Stimulated activated CD4-positive, alpha-beta T cell treated with anti-CD3 and anti-CD28 coated beads, TNF-alpha, amount 100 ng/mL, for 1 hour (primary cell): ENCODE data around the gene SFXN1.

Source experiments
- DNase-seq, 3 donors: peaks; one replicate each; pipeline ENCODE4 v3.0.0-alpha.2; 2020; ENCODE audit warnings: low read depth in 3 of 3, low spot score in 1 of 3

The SFXN1 gene

DNA sequence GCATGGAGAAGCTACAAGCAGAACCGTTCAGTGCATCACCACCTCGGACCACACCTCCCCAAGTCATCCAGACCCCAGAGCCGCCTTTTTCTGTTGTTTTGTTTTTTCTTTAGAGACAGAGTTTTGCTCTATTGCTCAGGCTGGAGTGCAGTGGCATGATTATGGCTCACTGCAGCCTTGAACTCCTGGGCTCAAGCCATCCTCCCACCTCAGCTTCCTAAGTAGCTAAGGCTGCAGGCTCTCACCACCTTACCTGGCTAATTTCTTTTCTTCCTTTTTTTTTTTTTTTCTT is 13.5 kb upstream of the SFXN1 start:
- no peak for DNase-seq

DNA sequence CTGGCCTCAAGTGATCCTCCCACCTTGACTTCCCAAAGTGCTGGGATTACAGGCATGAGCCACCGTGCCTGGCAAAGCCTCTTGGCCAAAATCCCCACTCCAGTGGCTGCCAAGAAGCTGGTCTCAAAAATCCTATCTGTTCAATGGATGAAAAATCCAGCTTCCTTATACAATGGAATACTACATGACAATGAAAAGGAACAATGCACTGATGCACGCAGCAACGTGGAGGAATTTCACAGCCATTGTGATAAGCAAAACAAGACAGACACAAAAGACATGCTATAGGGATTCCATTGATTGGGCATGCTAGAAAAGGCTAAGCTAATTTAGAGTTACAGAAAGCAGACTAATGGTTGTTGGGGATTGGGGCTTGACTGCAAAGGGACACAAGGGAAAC is 13.1 kb upstream of the SFXN1 start:
- no peak for DNase-seq

DNA sequence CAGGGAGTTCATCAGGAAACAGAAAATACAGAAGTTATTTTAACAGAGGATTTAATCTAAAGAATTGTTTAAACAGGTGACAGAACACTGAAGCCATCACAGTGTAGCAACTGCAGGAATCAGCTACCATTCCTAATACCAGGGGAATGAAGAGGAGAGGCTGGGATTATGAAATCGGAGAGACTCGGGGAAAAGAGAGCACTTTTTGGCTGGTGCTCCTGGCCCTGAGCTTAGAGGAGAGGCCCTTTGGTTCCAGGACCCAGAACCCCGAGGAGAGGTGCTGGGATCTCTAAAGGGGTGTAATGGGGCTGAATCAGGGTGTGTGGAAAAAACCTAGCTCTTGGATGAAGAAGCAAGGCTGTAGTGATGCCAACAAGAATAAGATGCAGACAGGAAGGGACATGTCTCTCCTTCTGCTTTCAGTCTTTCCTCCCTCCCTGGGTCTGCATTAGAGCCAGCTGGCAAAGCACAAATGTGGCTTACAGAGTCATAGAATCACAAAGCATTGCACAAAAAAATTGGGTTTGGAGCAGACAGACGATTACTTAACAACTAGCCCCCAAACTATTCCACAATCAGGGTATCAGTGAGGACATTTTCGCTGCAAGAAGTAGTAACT is 11.6 kb upstream of the SFXN1 start:
- DNase-seq = no peak

DNA sequence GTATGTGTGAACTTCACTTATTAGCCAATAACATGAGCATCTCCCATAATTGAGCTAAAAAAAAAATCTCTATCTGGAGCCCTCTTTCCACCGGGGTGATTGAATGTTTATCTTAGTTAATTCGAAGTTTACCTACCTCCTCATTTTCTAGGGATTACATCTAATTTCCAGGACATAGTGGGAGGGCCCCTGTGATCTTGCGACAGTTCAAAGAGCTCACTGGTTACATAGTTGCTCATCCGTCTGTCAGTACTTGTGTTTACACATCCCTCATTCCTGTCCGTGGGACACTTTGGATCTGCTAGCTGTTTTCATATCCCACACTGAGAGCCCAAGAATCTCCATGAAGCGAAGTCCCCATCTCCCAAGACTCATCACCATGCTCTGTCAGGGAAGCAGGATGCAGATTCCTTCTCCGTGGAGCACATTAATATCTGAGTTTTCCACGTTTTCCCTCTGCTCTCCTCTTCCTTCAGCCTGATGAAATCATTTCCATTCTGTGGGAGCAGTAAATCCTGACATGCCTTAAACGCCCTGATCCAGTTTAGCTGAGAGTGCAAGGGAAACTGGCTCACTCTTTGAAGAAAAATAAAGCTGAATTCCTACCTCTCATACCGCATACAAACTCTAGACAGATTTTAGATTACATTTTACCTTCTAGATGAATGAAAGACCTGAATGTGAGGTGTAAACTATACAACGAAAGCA is 10.2 kb upstream of the SFXN1 start:
- DNase-seq = no peak

DNA sequence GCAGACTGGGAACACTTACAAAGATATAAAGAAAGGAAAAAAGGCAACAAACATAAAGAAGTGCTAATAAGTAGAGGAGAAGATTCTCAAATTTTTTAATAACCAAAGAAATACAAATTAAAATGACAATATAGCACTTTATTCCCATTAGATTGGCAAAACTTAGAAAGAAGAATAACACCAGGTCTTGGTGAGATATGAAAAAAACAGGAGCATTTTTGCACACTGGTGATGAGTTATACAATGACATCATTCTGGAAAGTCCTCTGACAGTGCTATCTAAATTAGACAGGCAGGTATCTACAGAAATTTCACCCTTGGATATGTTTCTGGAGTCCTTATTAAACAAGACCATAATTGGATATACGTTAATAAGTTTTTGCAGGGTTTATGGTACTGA is 9.5 kb upstream of the SFXN1 start:
- no peak for DNase-seq

DNA sequence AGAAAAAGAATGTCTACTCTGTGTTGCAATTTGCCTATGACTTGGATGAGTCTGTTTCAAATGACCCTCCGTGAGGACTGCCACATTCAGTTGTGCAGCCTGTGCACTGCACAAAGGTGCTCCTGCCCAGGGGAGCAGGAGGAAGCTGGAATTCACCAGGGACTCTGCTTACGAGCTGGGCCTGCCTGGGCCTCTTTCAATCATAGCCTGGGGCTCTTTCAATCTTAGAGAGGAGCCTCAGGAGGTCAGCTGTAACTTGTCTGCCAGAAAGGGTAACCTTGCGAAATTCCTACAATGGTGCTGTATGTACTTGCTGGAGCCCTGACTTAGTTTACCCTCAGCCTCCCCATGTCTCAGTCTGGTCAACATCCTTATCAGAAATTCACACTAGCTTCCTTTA is 8.4 kb upstream of the SFXN1 start:
- no peak for DNase-seq

DNA sequence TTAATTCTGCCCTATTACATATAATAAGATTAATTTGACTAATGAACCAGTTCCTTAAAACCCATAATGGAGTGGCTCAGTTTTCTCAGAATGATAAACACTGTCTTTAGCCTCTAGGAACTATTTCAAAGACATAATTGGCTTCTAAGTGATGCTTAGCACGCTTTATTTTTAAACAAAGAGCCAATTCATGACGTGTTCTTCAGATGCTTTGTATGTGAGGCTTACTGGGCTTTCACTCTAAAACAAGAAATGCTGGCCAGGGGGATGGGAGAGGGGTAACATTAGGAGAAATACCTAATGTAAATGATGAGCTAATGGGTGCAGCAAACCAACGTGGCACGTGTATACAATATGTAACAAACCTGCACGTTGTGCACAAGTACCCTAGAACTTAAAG is 7.6 kb upstream of the SFXN1 start:
- no peak for DNase-seq

DNA sequence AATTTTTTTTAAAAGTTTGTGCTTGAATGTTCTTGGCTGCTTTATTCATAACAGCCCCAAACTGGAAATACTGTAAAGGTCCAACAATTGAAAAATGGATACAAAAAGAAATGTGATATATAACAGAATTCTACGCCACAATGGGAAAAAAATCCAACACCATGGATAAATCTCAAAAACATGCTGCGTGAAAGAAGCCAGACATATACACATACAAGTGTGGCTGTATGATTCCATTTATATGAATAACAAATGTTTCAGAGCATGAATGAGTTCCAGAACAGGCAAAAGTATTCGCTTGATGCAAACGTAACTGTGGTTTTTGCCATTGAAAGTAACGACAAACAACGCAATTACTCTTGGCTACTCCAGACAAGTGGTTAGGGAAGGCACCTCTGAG is 7.2 kb upstream of the SFXN1 start:
- no peak for DNase-seq

DNA sequence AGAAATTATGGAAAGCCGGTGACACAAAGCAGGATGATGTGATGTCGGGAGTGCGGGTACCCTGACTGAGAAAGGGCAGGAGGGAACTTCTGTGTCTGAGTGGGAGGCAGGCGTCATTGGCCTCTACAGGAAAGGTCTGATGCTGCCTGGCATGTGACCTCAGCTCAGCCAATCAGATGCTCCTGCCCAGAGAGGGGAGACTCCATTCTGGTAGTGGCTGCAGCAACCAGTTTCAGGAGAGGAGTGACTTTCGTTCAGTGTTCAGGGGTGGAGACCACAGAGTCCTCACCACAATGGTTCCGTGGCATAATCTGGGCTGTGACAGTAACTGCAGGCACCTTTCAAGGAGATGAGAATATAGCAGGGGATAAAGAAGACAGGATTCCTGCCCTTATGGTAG is 6.7 kb upstream of the SFXN1 start:
- DNase-seq = no peak

DNA sequence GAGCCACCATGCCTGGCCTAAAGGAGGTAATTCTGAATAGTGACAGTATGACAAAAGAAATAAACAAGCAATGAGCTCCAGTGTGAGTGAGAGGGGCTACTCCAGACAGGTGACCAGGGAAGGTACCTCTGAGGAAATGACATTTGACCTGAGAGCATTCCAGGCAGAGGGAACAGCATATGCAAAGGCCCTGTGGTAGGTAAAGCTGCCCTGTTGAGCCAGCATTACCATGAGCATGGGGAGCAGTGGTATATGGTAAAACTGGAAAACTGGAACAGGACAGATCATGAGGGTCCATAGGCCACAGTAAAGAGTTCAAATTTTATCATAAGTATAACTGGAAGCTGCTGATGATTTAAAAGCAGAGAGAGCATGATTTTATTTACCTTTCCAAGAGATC is 6.0 kb upstream of the SFXN1 start:
- no peak for DNase-seq

DNA sequence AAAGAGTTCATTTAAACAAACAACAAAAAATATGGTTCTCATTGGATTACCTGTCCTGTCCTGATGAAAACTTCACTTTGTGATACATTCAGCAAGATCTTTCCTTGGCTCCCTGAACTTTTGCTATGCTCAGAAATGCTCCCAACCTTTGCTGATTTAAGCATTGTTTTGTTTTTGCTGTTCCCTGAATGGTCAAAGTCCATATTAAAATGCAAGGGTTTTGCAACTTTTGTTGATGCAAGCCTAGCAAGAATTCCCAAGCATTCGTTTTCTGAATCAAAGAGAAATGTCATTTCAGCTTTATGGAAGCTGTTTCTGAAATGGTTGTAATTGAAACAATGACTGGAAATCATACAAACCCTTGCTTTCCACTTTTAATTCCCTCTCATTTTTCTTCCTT is 3.1 kb upstream of the SFXN1 start:
- DNase-seq = no peak

DNA sequence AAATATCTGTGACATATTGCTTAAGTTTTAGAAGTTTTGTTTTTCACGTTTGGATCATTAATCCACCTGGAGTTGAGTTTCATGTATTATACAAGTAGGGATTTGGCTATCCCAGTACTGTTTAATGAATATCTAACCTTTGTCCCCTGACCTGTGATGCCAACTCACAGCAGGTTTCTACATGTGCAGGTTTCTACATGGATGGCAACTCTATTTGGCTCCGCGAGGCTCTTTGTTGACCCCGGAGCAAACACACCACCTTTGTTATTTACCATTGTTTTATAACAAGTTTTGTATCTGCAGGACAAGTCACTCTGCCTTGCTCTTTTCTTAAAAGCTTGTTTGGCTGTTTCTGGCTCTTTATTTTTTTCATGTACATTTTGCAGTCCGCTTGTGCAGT is 920 bp upstream of the SFXN1 start:
- DNase-seq = no peak

DNA sequence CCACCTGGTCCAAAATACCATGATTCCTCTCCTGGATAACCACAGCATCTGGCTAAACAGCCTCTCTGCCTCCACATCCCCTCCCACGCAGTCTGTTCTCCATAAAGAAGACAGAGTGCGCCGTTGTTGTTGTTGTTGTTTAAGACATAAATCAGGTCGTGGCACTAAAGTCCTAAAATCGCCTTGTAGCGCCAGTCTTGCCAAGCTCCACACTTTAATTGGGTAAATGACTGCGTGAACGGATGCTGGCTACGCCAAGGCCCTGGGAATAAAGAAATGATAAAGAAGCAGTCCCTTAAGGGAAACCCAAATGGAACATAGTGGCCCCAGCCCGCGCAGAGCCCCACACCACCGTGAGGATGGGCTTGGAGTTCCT is 364 bp upstream of the SFXN1 start:
- no peak for DNase-seq

DNA sequence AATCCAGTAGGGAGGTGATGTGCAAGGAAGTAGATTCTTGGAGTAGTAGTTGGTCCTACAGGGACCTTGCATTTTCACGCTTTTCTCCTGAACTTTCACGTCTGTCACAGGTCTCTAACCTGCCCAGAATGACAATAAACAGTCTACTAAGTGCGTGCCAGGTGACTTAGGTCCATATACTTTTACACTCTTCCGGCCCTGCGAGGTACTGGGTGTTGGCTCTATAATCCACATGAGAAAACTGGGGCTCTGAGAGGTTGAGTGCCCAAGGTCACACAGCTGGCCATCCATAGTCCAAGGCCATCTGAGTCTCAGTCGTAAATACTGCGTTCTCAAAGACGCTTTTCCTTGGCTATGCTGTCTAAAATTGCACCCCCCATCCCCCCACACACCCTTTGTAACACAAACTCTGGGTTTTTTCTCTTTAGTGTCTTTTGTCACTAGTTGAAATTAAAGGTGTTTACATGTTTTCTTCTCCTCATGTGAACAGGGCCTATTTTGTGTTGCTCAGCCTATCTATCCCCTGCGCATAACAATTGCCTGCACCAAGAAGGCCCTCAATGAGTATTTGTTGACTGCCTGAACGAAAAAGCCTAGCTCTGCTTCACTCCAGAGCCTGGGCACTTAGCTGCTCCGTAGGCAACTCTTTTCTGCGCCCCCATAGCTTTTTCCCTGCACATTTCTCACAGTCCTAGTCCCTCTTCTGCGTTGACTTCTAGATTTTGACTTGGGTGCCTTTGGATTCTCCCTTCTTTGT is 943 bp downstream of the SFXN1 start:
- DNase-seq = no peak

DNA sequence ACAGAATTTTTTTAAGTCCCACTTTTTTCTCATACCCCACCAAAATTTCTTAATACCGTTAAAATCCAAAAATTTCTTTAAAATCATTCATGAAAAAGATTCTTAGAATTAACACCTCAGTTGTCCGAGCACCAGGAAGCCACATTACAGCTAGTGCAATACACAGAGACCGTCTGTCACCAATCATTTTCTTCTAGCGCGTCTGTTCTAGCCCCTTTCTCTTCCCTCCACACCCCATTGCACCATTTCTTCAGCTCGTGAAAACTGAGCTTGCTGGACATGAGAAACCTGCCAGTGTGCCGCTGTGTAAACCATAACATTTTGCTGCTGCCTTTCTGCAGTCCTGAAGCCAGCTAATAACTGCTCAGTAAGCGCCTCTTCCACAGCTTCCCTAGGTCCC is 5.0 kb downstream of the SFXN1 start:
- no peak for DNase-seq

DNA sequence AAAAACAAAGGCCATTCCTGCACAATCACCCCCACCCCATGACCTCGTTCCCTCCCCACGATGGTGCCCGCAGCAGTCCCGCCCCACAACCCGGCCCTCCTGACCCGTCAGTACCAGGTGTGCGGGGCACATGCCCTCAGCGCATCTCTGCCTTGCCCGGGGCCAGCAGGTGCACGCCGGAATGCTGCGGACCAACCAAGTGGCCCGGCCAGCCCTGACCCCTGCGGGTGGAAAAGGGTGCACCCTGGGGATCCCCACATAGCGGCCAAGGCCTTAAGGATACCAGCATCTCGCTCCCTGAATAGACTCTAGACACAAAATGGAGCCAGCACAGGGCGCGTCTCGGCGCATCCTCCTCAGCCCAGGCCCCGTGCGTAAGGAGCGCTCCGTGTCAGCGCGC is 6.0 kb downstream of the SFXN1 start:
- no peak for DNase-seq

DNA sequence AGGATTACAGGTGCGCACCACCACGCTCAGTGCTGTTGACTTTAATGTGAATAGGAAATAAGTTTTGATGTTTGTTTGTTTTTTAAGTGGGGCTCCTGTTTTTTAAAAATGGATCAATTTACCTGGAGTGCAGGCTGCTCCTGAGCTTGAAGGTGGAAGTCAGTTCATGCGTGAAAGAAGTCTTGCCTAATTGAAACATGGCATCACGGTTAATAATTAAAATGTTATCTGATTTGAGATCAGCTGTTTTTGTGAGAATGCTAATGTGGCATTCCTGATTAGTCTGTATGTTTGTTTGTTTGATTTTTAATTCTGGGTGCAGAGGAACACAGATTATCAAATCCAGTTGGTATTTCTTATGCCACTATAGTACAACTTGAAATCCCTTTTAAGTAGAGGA is 6.5 kb downstream of the SFXN1 start:
- DNase-seq = no peak

DNA sequence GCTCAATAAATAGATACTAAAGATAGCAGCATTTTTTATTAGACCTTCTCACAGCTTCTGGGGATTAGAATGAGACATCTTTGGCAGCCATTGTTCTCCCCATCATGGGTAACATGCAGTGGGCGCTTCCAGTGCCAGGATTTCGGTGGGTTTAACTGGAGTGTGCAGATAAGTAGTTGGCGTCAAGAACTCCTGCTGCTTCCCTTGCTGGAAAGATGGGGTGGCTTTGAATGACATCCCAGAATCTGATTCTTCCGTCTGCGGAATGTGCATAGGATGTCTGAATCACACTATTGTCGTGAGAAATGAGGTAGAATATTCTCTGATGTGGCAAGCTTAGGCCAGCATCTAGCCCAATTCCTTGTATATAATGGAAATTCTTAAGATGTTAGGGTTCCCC is 7.3 kb downstream of the SFXN1 start:
- DNase-seq = no peak

DNA sequence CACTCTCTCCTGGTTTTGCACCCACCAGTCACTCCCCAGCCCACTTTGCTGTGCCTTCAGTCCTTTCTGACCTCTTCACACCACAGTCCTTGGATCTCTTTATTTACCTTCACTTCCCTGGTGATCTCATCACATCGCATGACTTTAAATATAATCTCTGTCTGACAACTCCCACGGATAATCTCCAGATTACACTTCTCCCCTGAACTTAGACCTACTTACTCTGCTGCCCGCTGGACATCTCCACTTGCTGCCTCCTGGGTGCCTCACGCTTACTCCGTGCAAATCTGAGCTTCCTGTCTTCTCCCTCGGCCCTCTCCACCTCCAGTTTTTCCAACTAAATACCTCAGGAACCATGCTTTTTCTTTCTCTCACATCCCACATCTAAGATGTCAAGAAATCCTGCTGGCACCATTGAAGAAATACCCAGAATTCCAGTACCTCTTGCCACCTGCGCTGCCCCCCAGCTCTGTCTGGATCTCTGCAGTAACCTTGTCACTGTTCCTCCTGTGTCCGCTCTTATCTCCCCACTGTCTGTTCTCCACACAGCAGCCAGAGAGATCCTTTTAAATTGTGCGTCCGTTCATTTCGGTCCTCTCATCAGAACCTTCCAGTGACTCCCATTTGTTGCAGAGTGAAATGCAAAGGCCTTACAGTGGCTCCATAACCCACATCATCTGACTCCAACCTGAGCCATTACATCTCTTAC is 9.3 kb downstream of the SFXN1 start:
- DNase-seq = no peak

DNA sequence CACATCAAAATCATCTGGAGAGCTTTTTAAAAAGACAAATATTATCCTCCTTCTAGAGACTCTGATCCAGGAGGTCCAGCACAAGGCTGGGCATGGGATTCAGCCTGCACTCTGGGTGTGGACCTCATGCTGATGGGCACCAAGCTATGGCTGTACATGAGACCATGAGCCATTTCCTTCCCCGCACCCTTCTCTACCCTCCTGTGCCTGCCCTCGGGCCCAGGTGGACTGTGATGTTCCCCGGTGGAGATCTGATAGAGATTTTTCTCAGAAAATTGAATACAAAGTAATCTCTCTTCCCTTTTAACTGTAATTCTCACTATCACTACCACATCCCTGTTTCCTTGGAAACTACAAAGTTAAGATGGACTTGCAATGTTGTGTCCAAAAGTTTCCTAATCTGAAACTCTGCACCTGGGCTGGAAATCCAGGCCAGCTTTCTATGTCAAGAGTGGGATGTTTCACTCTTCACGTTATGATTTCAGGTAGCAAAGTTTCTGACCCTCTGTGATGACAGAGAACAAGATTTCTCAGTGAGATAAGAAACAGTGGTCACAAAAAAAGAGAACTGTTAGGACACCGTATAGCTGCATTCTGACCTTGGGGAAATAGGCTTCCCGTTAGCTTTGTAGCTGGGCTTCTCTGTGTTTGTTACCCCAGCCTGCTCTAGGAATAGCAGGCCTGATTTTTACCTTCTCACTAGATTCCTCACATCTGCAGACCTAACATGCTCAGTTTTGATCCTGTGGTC is 11.5 kb downstream of the SFXN1 start:
- DNase-seq = no peak

DNA sequence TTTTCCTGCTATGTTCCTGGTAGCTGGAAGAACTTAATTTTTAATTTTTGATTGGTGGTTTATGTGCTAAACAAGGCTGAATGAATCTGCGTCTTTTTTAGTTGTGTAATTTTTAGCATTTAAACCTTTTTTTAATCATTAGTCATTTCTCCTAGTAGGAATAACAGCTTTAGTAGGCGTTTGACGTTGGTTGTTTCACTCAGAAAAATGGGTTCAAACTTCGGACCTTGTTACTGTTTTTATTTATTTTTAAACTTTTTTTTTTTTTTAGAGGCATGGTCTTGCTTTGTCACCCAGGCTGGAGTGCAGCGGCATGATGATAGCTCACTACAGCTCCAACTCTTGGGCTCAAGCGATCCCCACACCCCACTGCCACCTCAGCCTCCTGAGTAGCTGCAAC is 12.9 kb downstream of the SFXN1 start:
- DNase-seq = no peak

DNA sequence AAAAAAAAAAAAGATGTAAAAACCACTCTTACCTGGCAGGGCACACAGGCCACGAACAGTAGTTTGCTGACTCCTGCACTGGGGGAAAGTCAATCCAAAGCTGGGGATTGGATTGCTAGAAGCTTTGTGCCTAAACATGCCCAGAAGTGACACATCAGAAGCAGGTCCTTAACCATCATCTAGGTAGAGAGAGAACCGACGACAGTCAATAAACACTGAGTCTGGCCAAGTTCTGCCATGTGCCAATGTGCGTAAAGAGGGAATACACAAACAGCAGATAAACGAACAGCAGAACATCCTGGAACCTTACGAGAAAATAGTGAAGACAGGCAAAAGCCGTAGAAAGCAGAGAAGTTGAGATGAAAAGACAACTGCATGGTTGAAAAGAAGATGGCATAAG is 14.9 kb downstream of the SFXN1 start:
- no peak for DNase-seq
